Fibroblast of lung (primary cell): ENCODE measurements around the gene KCNH1.

Experiments
- EZH2 ChIP-seq: IDR thresholded peaks from 2 replicates; pipeline ENCODE4 v1.5.1; 2012; ENCODE audit warnings: low read length, control low read depth, mild to moderate bottlenecking; ENCODE audit errors: missing control alignments
- TF ChIP-seq, protein P1 (sequence below), 2 donors: IDR thresholded peaks in 1 of 2; conservative IDR thresholded peaks in 1 of 2; 1 replicate in 1 of 2; 2 replicates in 1 of 2; pipeline ENCODE4 v1.5.1; 2011 to 2012; ENCODE audit warnings: low read length in 2 of 2, control low read depth in 1 of 2, inconsistent platforms in 1 of 2, low read depth in 1 of 2, mild to moderate bottlenecking in 1 of 2

DNA sequence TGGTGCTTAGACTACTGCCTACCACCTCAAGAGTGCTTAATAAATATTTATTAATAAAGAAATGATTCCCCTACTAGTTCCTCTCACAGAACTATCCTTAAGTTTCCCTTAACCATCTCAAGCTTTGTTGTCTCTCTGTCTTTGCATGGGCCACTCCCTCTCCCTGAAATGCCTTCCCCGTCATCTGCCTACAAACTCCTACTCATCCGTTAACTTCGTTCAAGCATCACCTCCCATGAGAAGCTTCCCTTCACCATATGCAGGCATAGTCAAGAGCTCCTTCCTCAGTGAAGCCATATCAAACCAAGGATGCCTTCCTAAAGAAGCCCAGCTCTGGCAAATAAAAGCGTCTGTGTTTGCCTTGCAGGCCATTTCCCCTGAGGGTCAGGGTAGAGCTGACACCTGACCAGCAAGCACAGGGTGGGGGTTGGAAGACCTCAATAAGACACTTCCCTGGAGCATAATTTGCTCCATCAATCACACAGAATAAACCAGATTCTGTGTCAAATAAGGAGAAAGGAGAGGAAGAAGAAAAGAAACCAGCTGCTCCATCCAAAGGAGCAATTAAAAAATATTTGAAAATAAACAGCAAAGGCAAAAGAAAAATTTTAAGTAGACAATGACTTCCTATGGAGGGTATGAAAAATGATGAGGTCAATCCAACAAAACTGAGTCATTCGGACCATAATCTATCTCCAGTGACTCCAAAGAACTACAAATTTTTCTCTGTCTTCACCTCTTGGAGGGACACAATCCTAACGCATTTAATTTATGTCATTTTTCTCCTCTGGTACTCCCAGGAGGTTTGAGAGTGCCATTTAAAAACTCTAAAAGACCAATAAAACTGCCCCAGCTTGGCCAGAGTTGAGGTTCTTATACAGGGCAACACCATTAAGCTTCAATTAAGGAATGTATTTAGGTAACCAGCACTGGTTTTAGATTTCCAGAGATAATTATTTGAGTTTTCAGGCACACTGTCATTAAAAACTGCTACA lies 303.6 kb downstream of the KCNH1 start:
- TF ChIP-seq, protein P1, sequence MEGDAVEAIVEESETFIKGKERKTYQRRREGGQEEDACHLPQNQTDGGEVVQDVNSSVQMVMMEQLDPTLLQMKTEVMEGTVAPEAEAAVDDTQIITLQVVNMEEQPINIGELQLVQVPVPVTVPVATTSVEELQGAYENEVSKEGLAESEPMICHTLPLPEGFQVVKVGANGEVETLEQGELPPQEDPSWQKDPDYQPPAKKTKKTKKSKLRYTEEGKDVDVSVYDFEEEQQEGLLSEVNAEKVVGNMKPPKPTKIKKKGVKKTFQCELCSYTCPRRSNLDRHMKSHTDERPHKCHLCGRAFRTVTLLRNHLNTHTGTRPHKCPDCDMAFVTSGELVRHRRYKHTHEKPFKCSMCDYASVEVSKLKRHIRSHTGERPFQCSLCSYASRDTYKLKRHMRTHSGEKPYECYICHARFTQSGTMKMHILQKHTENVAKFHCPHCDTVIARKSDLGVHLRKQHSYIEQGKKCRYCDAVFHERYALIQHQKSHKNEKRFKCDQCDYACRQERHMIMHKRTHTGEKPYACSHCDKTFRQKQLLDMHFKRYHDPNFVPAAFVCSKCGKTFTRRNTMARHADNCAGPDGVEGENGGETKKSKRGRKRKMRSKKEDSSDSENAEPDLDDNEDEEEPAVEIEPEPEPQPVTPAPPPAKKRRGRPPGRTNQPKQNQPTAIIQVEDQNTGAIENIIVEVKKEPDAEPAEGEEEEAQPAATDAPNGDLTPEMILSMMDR (conservative IDR thresholded peaks at IDR 0.05 in 1 of 2, IDR thresholded peaks at IDR 0.05 in 1 of 2; ENCODE audit: low read depth in 1 of 2, low read length in 2 of 2): no peak
- TF ChIP-seq EZH2: no peak
